SU-DHL-6 (cell line): ENCODE measurements around the gene CCDC194.

Source experiments
- CTCF ChIP-seq: fragments of 200-600 bp; sonication (generic); IDR thresholded peaks from one replicate; pipeline ENCODE4 v1.5.1; 2017; ENCODE audit warnings: antibody characterized with exemption, mild to moderate bottlenecking, low read length, moderate library complexity; ENCODE audit not compliant: insufficient read depth, poor library complexity, severe bottlenecking
- EZH2phosphoT487 ChIP-seq: fragments of 200-600 bp; sonication (generic), shearing (Covaris generic); conservative IDR thresholded peaks from 2 replicates; pipeline ENCODE4 v1.6.1; 2018; ENCODE audit warnings: mild to moderate bottlenecking, antibody characterized with exemption, low read length, moderate library complexity, mixed read lengths

GRCh38 chr19:17431417-17431816 is 37.4 kb upstream of the CCDC194 start:
- TF ChIP-seq CTCF (no peak), EZH2phosphoT487 (no peak)
